ENCODE results near the gene EOLA2. TPM values are rescaled to one million over a fixed set of nuclear protein-coding genes. Genes with fewer than 3 reads are reported as not detected.
A peak's percentile ranks its signal among the peaks of the same experiment; 100 is the strongest.
"Not testable (repeated sequence)": the region's sequence is repeated elsewhere in the genome, so short reads cannot be mapped to it uniquely, and the experiment has no call there.

The EOLA2 gene
- total RNA-seq, 2 experiments from 2014 or later: 40.6 to 45.0 TPM

DNA sequence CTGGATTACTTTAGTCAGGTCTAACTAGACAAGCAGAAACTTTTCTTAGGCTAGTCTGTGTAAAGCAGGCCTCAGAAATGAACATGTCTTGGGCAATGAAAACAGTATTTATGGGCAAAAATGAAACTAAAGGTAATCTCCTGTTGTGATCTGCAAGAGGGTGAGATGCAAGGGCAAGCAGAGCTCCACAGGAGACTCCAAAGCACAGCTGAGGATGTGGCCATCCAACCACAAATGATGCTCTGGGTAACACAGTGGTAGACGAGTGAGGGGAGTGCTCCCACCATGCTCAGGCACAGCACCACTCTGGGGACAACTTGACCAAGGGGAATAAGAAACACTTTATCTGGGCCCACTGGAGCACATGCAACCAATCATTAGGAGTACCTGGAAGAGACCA lies 9.7 kb downstream of the EOLA2 start:
- peak overlapping the region; percentile 68 for H3K27ac Mint-ChIP-seq
- H3K9me3 Mint-ChIP-seq; CTCF ChIA-PET; H3K4me3 Mint-ChIP-seq; H3K4me1 Mint-ChIP-seq; H3K27me3 Mint-ChIP-seq; POLR2A ChIA-PET; H3K36me3 Mint-ChIP-seq (ENCODE audit: low read depth): not testable (repeated sequence)
- DNase-seq: peak; percentile 50

DNA sequence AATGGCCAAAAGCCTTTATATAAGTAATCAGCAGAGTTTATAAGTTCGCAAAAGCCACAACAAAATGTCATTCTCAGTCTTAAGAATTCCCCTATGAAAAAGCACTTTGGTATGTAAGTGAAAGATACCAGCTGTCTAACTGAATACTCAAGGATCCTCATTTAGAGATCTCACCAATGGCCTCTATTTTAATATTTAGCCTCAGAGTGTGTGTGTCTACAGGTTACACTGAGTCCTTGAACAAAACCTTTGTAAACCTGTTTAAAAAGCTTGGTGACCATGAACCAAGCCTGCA lies 10.4 kb downstream of the EOLA2 start:
- H3K27ac Mint-ChIP-seq; DNase-seq; POLR2A ChIA-PET; H3K4me1 Mint-ChIP-seq; CTCF ChIA-PET; H3K36me3 Mint-ChIP-seq (ENCODE audit: low read depth); H3K9me3 Mint-ChIP-seq; H3K4me3 Mint-ChIP-seq; H3K27me3 Mint-ChIP-seq: not testable (repeated sequence)

DNA sequence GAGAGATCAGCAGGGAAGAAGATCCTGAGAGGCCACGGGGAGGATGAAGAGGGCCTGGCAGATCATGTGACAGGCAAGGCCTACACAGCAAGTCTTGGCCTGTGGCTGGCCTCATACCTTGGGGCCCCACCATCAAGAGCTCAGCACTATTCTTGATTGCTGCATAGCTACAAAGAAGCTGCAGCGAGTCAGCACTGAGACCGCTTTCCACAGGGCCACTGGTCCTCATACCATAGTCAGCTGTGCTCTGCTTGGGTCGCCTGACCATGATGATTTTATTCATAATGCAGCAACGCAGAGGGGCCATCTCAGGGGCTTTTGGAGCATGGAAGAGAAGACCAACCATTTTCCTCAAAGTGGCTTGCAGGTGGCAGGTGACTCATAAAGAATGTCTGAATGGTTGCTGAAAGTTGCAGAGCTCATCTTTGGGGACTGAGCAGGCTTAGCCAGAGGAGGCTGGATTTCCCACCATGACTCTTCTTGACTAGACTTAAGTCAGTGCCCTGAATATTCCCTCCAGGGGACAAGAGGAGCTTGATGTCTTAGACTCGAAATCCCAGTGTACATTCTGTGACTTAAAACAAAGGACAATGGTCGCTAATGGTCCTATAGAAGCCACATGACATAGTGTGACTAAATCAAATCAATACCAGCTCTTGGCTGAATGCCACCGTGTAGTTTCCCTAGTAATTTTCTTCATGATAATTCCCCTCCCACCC lies 10.9 kb downstream of the EOLA2 start:
- H3K4me1 Mint-ChIP-seq; DNase-seq; H3K4me3 Mint-ChIP-seq; CTCF ChIA-PET; H3K27me3 Mint-ChIP-seq; POLR2A ChIA-PET; H3K27ac Mint-ChIP-seq; H3K36me3 Mint-ChIP-seq (ENCODE audit: low read depth); H3K9me3 Mint-ChIP-seq: not testable (repeated sequence)

DNA sequence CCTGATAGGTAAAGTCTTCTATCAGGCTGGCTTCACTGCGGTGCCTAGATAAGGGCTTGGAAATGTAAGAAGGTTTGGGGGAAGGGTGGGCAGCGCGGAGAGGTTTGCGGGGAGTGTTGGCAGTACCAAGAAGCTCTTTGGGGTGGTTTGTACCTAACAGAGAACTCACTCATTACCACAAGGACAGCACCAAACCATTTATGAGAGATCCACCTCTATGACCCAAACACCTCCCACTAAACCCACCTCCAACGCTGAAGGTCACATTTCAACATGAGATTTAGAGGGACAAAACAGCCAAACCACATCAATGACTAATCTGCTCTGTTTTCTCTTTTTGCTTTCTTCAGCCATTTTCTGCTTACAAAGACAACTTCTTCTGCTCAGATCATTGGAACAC lies 13.9 kb downstream of the EOLA2 start:
- CTCF ChIA-PET; H3K4me3 Mint-ChIP-seq; POLR2A ChIA-PET; H3K9me3 Mint-ChIP-seq; H3K27ac Mint-ChIP-seq; H3K27me3 Mint-ChIP-seq; DNase-seq; H3K4me1 Mint-ChIP-seq; H3K36me3 Mint-ChIP-seq (ENCODE audit: low read depth): not testable (repeated sequence)

DNA sequence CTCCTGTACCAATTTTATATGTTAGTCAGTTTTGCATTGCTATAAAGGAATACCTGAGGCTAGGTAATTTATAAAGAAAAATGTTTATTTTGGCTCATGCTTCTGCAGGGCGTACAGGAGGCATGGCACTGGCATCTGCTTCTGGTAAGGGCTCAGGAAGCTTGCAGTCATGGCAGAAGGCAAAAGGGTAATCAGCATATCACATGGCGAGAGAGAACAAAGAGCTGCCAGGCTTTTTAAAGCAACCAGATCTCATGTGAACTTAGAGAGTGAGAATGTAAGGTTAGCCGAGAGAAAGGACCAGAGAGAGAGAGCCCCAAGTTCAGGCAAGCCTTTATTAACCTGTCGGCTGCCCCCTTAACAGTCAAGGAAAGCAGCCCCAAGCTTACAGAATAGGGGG lies 14.5 kb downstream of the EOLA2 start:
- H3K36me3 Mint-ChIP-seq (ENCODE audit: low read depth); DNase-seq; H3K27me3 Mint-ChIP-seq; H3K9me3 Mint-ChIP-seq; POLR2A ChIA-PET; H3K27ac Mint-ChIP-seq; H3K4me1 Mint-ChIP-seq; CTCF ChIA-PET; H3K4me3 Mint-ChIP-seq: not testable (repeated sequence)

DNA sequence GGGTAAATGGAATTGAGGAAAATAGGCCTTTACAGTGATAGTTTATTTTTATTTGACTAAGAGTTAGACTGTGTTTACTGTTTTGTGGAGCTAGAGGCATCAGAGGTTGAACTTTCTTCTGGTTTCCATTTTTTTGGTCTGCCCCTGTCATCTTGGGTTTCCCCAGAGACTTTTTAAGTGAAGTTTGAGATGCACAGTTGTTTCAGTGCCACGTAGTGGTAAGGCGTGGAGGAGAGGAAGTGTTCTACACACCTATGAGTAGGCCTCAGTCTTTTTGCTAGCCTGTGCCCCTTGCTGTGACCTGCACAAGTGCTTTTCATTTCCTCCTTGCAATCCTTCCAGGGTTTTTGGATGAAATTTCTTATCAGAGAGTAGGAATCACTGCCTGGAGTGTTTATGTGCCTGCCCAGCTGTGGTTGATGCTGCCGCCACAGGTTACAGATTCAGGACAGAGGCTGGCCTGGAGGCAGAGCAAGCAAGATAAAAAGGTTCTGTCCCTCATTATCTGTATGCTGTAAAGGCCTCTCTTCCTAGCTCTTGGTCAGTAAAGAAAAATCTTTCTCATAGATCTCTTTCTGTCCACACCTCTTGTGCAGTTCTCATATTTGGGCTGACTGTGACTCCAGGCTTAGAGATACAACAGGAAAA lies 21.4 kb downstream of the EOLA2 start:
- CTCF ChIA-PET: interaction anchor here (1.6 kb wide), 1 partner anchor 21 kb away, joined by 4 read pairs; the partner anchor contains the start of gene EOLA2

DNA sequence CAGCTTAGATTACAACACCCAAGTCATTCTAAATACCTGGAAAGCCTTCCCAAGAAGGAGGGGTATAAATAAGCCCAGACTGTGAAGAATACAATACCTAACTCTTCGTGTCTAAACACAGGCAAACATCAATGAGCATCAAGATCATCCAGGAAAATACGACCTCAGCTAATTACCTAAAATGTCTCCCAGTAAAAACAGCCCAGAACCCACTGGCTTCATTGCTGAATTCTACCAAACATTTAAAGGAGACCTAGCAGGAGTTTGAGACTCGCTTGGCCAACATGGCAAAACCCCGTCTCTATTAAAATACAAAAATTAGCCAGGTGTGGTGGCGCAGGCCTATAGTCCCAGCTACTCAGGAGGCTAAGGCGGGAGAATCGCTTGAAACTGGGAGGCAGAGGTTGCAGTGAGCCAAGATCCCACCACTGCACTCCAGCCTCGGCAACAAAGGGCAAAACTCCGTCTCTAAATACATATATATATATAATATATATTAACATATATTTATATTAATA lies 28.1 kb downstream of the EOLA2 start:
- Mint-ChIP-seq H3K36me3 (ENCODE audit: low read depth) (no peaks in the 10 kb centered on the region), H3K4me3 (no peak overlapping the region), H3K4me1 (peaks cover 2% of the 10 kb centered on the region), H3K27ac (no peak overlapping the region), H3K27me3 (peaks cover 1% of the 10 kb centered on the region), H3K9me3 (peaks cover 3% of the 10 kb centered on the region)
- ChIA-PET POLR2A (interaction anchor here (0.8 to 1.0 kb wide), 3 partner anchors 28 to 569 kb away, joined by 3 to 4 read pairs (median 3); partner anchors contain the start of gene EOLA2), CTCF (no interaction called here)
- DNase-seq: no peak

More for the DNA sequence above, 21.4 kb downstream of the EOLA2 start:
- Mint-ChIP-seq H3K4me1 (peaks cover 4% of the 10 kb centered on the region), H3K4me3 (no peak overlapping the region), H3K36me3 (ENCODE audit: low read depth) (no peaks in the 10 kb centered on the region), H3K27me3 (no peaks in the 10 kb centered on the region), H3K9me3 (peaks cover 3% of the 10 kb centered on the region), H3K27ac (peak overlapping the region; percentile 49)
- DNase-seq: no peak
- POLR2A ChIA-PET: no interaction called here

DNA sequence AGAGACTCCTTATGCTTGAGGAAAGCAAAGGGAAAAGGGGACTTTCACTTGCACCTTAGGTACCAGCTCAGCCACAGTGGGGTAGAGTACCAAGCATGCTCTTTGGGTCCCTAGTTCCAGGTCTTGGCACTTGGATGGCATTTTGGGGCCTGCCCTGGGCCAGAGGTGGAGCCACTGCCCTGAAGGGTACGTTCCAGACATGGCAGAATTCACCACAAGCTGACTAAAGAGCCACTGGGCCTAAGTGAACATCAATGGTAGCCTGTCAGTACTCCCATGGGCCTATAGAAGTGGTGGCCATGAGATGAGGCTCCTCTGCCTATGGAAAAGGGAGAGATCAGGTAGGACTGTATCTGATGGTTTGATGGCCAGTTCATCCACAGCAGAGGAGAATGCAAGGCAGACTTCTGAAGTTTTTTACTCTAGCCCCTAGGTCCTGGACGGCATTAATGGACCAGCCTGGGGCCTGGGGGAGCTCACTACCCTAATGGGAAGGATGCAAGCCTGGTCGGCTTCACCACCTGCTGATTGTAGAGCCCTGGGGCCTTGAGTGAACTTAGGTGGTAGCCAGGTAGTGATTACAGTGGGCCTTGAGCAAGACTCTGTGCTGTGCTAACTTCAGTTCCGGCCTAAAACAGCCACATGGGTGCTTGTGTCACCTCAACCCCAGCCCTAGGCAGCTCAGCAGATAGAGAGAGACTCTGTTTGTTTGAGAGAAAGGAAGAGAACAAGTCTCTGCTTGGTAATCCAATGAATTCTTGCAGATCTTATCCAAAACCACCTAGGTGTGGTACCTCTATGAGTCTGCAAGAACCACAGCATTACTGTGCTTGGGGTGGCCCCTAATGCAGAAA lies 28.7 kb downstream of the EOLA2 start:
- CTCF ChIA-PET: interaction anchor here (0.6 kb wide), 1 partner anchor 69 kb away, joined by 3 read pairs; no protein-coding TSS in a partner anchor
- POLR2A ChIA-PET: interaction anchor here (0.6 to 1.0 kb wide), 4 partner anchors 29 to 570 kb away, joined by 3 to 4 read pairs (median 3); partner anchors contain the start of gene EOLA2

DNA sequence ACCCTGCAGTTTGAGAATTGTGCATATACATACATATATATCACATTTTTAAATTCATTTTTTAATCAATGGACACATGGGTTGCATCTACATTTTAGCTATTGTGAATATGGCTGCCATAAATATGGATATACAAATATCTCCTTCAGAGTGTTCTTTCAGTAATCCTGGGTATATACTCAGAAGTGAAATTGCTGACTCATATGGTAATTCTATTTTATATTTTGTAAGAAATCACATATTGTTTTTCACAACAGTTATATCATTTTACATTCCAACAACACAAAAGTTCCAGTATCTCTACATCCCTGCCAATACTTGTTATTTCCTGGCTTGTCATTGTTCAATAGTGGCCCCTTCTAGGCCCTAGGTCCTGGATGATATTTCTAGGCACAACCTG lies 29.6 kb downstream of the EOLA2 start:
- peaks cover 1% of the 10 kb centered on the region for H3K27me3 Mint-ChIP-seq
- ChIA-PET POLR2A (no interaction called here), CTCF (no interaction called here)
- no peak for DNase-seq
- H3K4me1 Mint-ChIP-seq: peaks cover 8% of the 10 kb centered on the region
- H3K27ac Mint-ChIP-seq: no peak overlapping the region
- no peak overlapping the region for H3K4me3 Mint-ChIP-seq
- no peaks in the 10 kb centered on the region for H3K9me3 Mint-ChIP-seq
- H3K36me3 Mint-ChIP-seq (ENCODE audit: low read depth): no peaks in the 10 kb centered on the region

More for the DNA sequence above, 28.7 kb downstream of the EOLA2 start:
- Mint-ChIP-seq H3K36me3 (ENCODE audit: low read depth) (no peaks in the 10 kb centered on the region), H3K4me1 (peaks cover 4% of the 10 kb centered on the region), H3K9me3 (peaks cover 3% of the 10 kb centered on the region), H3K27ac (no peak overlapping the region), H3K4me3 (no peak overlapping the region), H3K27me3 (peaks cover 1% of the 10 kb centered on the region)
- DNase-seq: peak; percentile 22

DNA sequence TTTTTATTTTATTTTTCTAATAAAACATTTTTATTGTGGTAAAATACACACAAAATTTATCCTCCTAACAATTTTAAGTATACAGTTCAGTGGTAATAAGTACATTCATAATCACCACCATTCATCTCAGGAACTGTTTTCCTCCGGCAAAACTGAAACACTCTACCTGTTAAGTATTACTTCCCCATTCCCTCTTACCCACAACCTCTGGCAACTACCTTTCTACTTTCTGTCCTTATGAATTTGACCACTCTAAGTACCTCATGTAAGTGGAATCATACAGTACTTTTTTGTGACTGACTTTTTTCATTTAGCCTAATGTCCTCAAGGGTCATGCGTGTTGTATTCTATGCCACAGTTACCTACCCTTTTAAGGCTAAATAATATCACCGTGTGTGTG lies 30.0 kb downstream of the EOLA2 start:
- Mint-ChIP-seq H3K27ac (no peak overlapping the region), H3K4me1 (peaks cover 8% of the 10 kb centered on the region), H3K4me3 (no peak overlapping the region), H3K36me3 (ENCODE audit: low read depth) (no peaks in the 10 kb centered on the region), H3K9me3 (no peaks in the 10 kb centered on the region), H3K27me3 (peaks cover 1% of the 10 kb centered on the region)
- DNase-seq: no peak
- POLR2A ChIA-PET: no interaction called here
- CTCF ChIA-PET: no interaction called here

DNA sequence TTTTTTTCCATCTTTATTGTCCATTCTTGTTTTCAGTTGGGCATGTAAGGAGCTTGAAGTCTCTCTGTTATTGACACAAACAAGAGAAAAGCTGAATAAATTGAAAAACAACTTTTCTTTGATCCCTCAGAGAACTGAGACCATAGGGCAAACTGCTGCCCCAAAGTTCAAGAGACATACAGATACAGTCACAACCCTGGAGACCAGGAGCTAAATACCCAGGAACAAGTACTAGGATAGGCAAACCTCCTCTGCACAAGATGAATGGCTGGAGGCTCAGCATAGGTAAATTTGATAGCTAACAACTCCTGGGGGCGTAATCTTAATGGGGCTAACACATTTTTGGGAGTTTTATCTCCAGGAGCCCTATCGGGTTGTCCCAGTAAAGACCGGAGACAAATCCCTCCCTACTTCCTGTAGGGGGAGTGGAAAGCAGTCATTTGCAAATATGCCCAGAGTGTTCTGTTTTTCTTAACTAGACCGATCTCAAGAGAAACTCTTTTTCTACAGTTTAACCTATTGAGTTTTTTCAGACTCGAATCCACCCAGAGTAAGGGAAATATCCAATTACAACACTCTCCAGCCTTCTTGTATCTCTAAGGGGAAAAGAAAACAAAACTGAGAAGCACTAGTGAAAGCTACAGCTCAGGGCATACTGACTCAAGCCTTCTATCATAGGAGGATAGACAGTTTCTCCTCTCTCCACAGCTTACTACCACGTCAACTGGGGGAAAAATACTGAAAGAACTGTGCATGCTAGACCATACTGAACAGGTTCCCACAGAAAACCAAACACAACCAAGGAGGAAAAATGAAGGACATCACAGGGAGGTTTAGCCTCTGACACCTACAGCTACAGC lies 34.2 kb downstream of the EOLA2 start:
- Mint-ChIP-seq H3K27me3 (peaks cover 5% of the 10 kb centered on the region), H3K9me3 (no peaks in the 10 kb centered on the region), H3K27ac (no peak overlapping the region), H3K4me1 (peaks cover 6% of the 10 kb centered on the region), H3K4me3 (peak overlapping the region; percentile 48), H3K36me3 (ENCODE audit: low read depth) (no peaks in the 10 kb centered on the region)
- DNase-seq: no peak
- POLR2A ChIA-PET: no interaction called here
- CTCF ChIA-PET: interaction anchor here (0.5 kb wide), 1 partner anchor 153 kb away, joined by 4 read pairs; no protein-coding TSS in a partner anchor

DNA sequence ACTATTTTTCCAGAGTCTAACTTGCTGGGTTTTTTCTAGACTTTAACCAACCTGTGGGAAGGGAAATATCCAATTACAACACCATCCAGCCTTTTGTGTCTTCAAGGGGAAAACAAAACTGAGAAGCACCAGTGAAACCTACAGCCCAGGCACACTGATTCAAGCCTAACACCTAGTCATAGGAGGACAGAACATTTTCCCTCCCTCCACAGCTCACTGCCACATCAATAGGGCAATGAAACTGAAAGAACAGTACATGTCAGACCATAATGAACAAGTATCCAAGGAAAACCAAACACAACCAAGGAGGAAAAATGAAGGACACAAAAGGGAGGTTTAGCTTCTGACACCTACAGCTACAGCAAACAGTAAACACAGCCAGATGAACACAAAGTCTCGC lies 39.7 kb downstream of the EOLA2 start:
- Mint-ChIP-seq H3K27ac (no peak overlapping the region), H3K4me3 (no peak overlapping the region), H3K9me3 (no peaks in the 10 kb centered on the region), H3K36me3 (ENCODE audit: low read depth) (no peaks in the 10 kb centered on the region), H3K27me3 (peaks cover 4% of the 10 kb centered on the region), H3K4me1 (peaks cover 2% of the 10 kb centered on the region)
- POLR2A ChIA-PET: no interaction called here
- DNase-seq: no peak
- CTCF ChIA-PET: no interaction called here

DNA sequence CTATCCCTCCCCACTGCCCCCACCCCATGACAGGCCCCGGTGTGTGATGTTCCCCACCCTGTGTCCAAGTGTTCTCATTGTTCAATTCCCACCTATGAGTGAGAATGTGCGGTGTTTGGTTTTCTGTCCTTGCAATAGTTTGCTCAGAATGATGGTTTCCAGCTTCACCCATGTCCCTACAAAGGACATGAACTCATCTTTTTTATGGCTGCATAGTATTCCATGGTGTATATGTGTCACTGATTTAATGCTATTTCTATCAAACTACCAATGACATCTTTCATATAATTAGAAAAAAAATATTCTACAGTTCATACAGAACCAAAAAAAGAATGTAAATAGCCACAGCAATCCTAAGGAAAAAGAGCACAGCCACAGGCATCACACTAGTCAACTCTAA lies 47.5 kb downstream of the EOLA2 start:
- CTCF ChIA-PET; H3K27me3 Mint-ChIP-seq; H3K36me3 Mint-ChIP-seq (ENCODE audit: low read depth); H3K4me3 Mint-ChIP-seq; POLR2A ChIA-PET; H3K9me3 Mint-ChIP-seq; H3K27ac Mint-ChIP-seq; H3K4me1 Mint-ChIP-seq; DNase-seq: not testable (repeated sequence)
